ENCODE data around the gene COBL. TPM values are rescaled to one million over a fixed set of nuclear protein-coding genes. Genes with fewer than 3 reads are reported as not detected.
A peak's percentile ranks its signal among the peaks of the same experiment; 100 is the strongest.

Gene COBL
- total RNA-seq, 4 donors from 2014 or later = 50.2 to 156 (median 65.1) TPM

GRCh38 chr7:51349820-51350545 is 33.4 kb upstream of the COBL start:
- 80% methylated on average over 8 of the region's 8 CpGs for WGBS
- Histone ChIP-seq H3K27me3 (no peaks in the 10 kb centered on the region), H3K27ac (peak overlapping the region; percentile 64), H3K36me3 (no peaks in the 10 kb centered on the region), H3K4me1 (no peaks in the 10 kb centered on the region), H3K4me3 (no peak overlapping the region), H3K9me3 (peaks cover 4% of the 10 kb centered on the region)
- DNase-seq (ENCODE audit: low spot score in 2 of 2) = no peak
- TF ChIP-seq POLR2A (IDR thresholded peaks at IDR 0.05) (no peak), POLR2AphosphoS5 (IDR thresholded peaks at IDR 0.05) (no peak), EP300 (IDR thresholded peaks at IDR 0.05) (no peak), CTCF (IDR thresholded peaks at IDR 0.05) (no peak)

- Histone ChIP-seq H3K9me3 (no peaks in the 10 kb centered on the region), H3K4me1 (no peaks in the 10 kb centered on the region), H3K27ac (no peak overlapping the region), H3K27me3 (no peaks in the 10 kb centered on the region), H3K36me3 (no peaks in the 10 kb centered on the region), H3K4me3 (no peak overlapping the region)
- DNase-seq (ENCODE audit: low spot score in 2 of 2) = no peak
- 50% methylated on average over 3 of the region's 3 CpGs for WGBS
- no peak for TF ChIP-seq POLR2AphosphoS5 (IDR thresholded peaks at IDR 0.05)
- TF ChIP-seq CTCF (IDR thresholded peaks at IDR 0.05) = no peak
- TF ChIP-seq EP300 (IDR thresholded peaks at IDR 0.05) = no peak
- TF ChIP-seq POLR2A (IDR thresholded peaks at IDR 0.05) = no peak
Observed at GRCh38 chr7:51346126-51346525, 29.5 kb upstream of the COBL start.

- DNase-seq (ENCODE audit: low spot score in 2 of 2) = no peak
- WGBS = 41% methylated on average over 6 of the region's 6 CpGs
- H3K27ac ChIP-seq = no peak overlapping the region
- no peak overlapping the region for H3K4me3 ChIP-seq
- no peaks in the 10 kb centered on the region for H3K9me3 ChIP-seq
- H3K36me3 ChIP-seq = no peaks in the 10 kb centered on the region
- no peak for TF ChIP-seq POLR2A (IDR thresholded peaks at IDR 0.05)
- no peak for TF ChIP-seq POLR2AphosphoS5 (IDR thresholded peaks at IDR 0.05)
- TF ChIP-seq EP300 (IDR thresholded peaks at IDR 0.05) = no peak
- TF ChIP-seq CTCF (IDR thresholded peaks at IDR 0.05) = no peak
- H3K27me3 ChIP-seq = no peaks in the 10 kb centered on the region
- H3K4me1 ChIP-seq = no peaks in the 10 kb centered on the region
Observed at GRCh38 chr7:51344406-51345138, 28.0 kb upstream of the COBL start.

GRCh38 chr7:51340936-51341335 is 24.3 kb upstream of the COBL start:
- no peaks in the 10 kb centered on the region for H3K27me3 ChIP-seq
- TF ChIP-seq CTCF (IDR thresholded peaks at IDR 0.05) (no peak), POLR2AphosphoS5 (IDR thresholded peaks at IDR 0.05) (no peak)
- H3K9me3 ChIP-seq = no peaks in the 10 kb centered on the region
- no peaks in the 10 kb centered on the region for H3K36me3 ChIP-seq
- WGBS = 93% methylated on average over 6 of the region's 6 CpGs
- H3K27ac ChIP-seq = no peak overlapping the region
- no peak overlapping the region for H3K4me3 ChIP-seq
- DNase-seq (ENCODE audit: low spot score in 2 of 2) = no peak
- no peaks in the 10 kb centered on the region for H3K4me1 ChIP-seq

GRCh38 chr7:51340029-51340838 is 23.6 kb upstream of the COBL start:
- Histone ChIP-seq H3K27ac (no peak overlapping the region), H3K9me3 (no peaks in the 10 kb centered on the region), H3K36me3 (no peaks in the 10 kb centered on the region), H3K4me3 (no peak overlapping the region), H3K27me3 (no peaks in the 10 kb centered on the region), H3K4me1 (no peaks in the 10 kb centered on the region)
- 53% methylated on average over 9 of the region's 9 CpGs for WGBS
- DNase-seq (ENCODE audit: low spot score in 2 of 2) = no peak
- TF ChIP-seq CTCF (IDR thresholded peaks at IDR 0.05) (no peak), EP300 (IDR thresholded peaks at IDR 0.05) (no peak), POLR2A (IDR thresholded peaks at IDR 0.05) (no peak), POLR2AphosphoS5 (IDR thresholded peaks at IDR 0.05) (no peak)

All from suprapubic skin (tissue), 4 donors.